Nephron progenitor cell (in vitro differentiated cells): ENCODE measurements around the gene NBEA.

Source experiments
- DNase-seq: peaks from one replicate; pipeline ENCODE4 v3.0.0; 2021
- H3K27ac Mint-ChIP-seq: 2 replicates; pipeline ENCODE4 v1.8.0; 2021; ENCODE audit warnings: mild to moderate bottlenecking, moderate library complexity, mixed read lengths
- H3K27me3 Mint-ChIP-seq: 2 replicates; pipeline ENCODE4 v1.8.0; 2021; ENCODE audit warnings: mild to moderate bottlenecking, low read depth, mixed read lengths; ENCODE audit not compliant: poor library complexity
- H3K36me3 Mint-ChIP-seq: 2 replicates; pipeline ENCODE4 v1.8.0; 2021; ENCODE audit warnings: low read depth, mixed read lengths
- H3K4me1 Mint-ChIP-seq: 2 replicates; pipeline ENCODE4 v1.8.0; 2021; ENCODE audit warnings: mixed read lengths
- H3K4me3 Mint-ChIP-seq: 2 replicates; pipeline ENCODE4 v1.8.0; 2021; ENCODE audit warnings: mild to moderate bottlenecking, moderate library complexity, mixed read lengths
- H3K9me3 Mint-ChIP-seq: 2 replicates; pipeline ENCODE4 v1.8.0; 2021; ENCODE audit warnings: mild to moderate bottlenecking, moderate library complexity, mixed read lengths
- TF ChIP-seq, protein P1 (sequence below): fragments of 200-600 bp; sonication (generic); IDR thresholded peaks from 2 replicates; pipeline ENCODE4 v1.5.0; 2021; ENCODE audit warnings: antibody characterized with exemption

Gene NBEA

GRCh38 chr13:35179920-35180663, 238.0 kb downstream of the NBEA start:
- Mint-ChIP-seq H3K27me3 (no peaks in the 10 kb centered on the region), H3K4me3 (no peak overlapping the region), H3K36me3 (no peaks in the 10 kb centered on the region), H3K9me3 (no peaks in the 10 kb centered on the region), H3K4me1 (no peaks in the 10 kb centered on the region), H3K27ac (no peak overlapping the region)
- no peak for DNase-seq
- TF ChIP-seq, protein P1, sequence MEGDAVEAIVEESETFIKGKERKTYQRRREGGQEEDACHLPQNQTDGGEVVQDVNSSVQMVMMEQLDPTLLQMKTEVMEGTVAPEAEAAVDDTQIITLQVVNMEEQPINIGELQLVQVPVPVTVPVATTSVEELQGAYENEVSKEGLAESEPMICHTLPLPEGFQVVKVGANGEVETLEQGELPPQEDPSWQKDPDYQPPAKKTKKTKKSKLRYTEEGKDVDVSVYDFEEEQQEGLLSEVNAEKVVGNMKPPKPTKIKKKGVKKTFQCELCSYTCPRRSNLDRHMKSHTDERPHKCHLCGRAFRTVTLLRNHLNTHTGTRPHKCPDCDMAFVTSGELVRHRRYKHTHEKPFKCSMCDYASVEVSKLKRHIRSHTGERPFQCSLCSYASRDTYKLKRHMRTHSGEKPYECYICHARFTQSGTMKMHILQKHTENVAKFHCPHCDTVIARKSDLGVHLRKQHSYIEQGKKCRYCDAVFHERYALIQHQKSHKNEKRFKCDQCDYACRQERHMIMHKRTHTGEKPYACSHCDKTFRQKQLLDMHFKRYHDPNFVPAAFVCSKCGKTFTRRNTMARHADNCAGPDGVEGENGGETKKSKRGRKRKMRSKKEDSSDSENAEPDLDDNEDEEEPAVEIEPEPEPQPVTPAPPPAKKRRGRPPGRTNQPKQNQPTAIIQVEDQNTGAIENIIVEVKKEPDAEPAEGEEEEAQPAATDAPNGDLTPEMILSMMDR: no peak

DNA sequence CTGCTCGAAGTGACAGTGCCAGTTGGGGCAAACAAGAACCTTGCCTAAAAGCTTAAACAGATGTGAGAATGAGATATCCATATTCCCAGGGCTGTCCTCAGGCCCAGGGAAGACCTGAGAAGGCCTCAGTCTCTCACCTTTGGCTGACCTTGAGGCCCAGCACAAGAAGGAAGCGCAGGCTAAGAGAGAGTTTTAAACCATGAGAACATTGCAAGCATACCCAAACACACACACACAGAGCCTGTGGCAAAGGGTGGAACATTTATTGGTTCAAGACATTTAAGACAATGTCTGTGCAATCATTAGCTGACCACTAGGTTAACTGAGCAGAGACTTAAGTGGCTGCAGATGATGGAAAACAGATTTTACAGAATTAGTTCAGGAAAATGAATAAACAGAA, 248.2 kb downstream of the NBEA start:
- TF ChIP-seq, protein P1: no peak
- H3K9me3 Mint-ChIP-seq: peaks cover 12% of the 10 kb centered on the region
- H3K4me3 Mint-ChIP-seq: no peak overlapping the region
- peaks cover 13% of the 10 kb centered on the region for H3K36me3 Mint-ChIP-seq
- H3K4me1 Mint-ChIP-seq: peaks cover 4% of the 10 kb centered on the region
- H3K27ac Mint-ChIP-seq: peak overlapping the region; percentile 34
- no peak for DNase-seq
- peaks cover 2% of the 10 kb centered on the region for H3K27me3 Mint-ChIP-seq

GRCh38 chr13:35191883-35192282, 249.8 kb downstream of the NBEA start:
- no peak overlapping the region for H3K27ac Mint-ChIP-seq
- H3K36me3 Mint-ChIP-seq: peaks cover 21% of the 10 kb centered on the region
- no peak for DNase-seq
- no peak overlapping the region for H3K4me3 Mint-ChIP-seq
- H3K27me3 Mint-ChIP-seq: peaks cover 2% of the 10 kb centered on the region
- TF ChIP-seq, protein P1: no peak
- H3K9me3 Mint-ChIP-seq: peaks cover 12% of the 10 kb centered on the region
- H3K4me1 Mint-ChIP-seq: peaks cover 4% of the 10 kb centered on the region

GRCh38 chr13:35198613-35199200, 256.6 kb downstream of the NBEA start:
- DNase-seq: no peak
- Mint-ChIP-seq H3K27ac (no peak overlapping the region), H3K4me1 (no peaks in the 10 kb centered on the region), H3K4me3 (no peak overlapping the region), H3K27me3 (no peaks in the 10 kb centered on the region), H3K9me3 (no peaks in the 10 kb centered on the region), H3K36me3 (peaks cover 9% of the 10 kb centered on the region)
- TF ChIP-seq, protein P1: no peak

- TF ChIP-seq, protein P1: no peak
- H3K27ac Mint-ChIP-seq: no peak overlapping the region
- no peaks in the 10 kb centered on the region for H3K9me3 Mint-ChIP-seq
- no peaks in the 10 kb centered on the region for H3K4me1 Mint-ChIP-seq
- no peaks in the 10 kb centered on the region for H3K27me3 Mint-ChIP-seq
- no peak overlapping the region for H3K4me3 Mint-ChIP-seq
- DNase-seq: no peak
- H3K36me3 Mint-ChIP-seq: peaks cover 17% of the 10 kb centered on the region
Measured at GRCh38 chr13:35208587-35208986, 266.5 kb downstream of the NBEA start.

DNA sequence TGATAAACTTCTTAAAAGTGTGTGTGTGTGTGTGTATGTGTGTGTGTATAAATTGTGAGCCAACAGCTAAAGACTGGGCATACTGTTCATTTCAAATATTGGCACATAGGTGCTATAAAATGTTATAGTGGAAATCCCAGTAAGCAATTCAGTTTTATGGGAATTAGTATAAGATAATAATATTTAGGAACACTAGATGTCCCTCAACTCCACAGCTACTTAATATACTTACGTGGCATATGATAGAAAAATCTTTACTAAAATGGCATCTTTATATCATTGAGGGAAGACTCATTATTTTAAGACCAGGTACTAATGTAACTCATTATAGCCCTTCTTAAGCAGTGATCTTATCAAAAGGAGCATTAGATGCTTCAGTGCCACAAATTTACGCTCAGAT, 268.2 kb downstream of the NBEA start:
- Mint-ChIP-seq H3K9me3 (no peaks in the 10 kb centered on the region), H3K36me3 (peaks cover 10% of the 10 kb centered on the region), H3K27ac (no peak overlapping the region), H3K4me3 (no peak overlapping the region), H3K27me3 (no peaks in the 10 kb centered on the region), H3K4me1 (no peaks in the 10 kb centered on the region)
- TF ChIP-seq, protein P1: no peak
- no peak for DNase-seq
